NT2/D1 (cell line): ENCODE results near the gene VPREB1.
"Not testable (repeated sequence)": the region's sequence is repeated elsewhere in the genome, so short reads cannot be mapped to it uniquely, and the experiment has no call there.

ENCODE experiments used
- DNase-seq: peaks from one replicate; pipeline ENCODE4 v3.0.0-alpha.2; 2011; ENCODE audit warnings: low read depth, low spot score
- H3K27me3 ChIP-seq: 2 replicates; pipeline ENCODE4 v1.6.0; 2011; ENCODE audit warnings: mild to moderate bottlenecking; ENCODE audit not compliant: insufficient read length, insufficient read depth
- H3K36me3 ChIP-seq: 2 replicates; pipeline ENCODE4 v1.6.1; 2011; ENCODE audit warnings: mild to moderate bottlenecking, low read length, mixed read lengths; ENCODE audit not compliant: insufficient read depth, insufficient read length
- H3K4me1 ChIP-seq: 2 replicates; pipeline ENCODE4 v1.5.1; 2011; ENCODE audit not compliant: insufficient read depth, insufficient read length
- H3K4me3 ChIP-seq: 2 replicates; pipeline ENCODE4 v1.5.1; 2011; ENCODE audit warnings: low read depth; ENCODE audit not compliant: insufficient read length
- H3K9ac ChIP-seq: 2 replicates; pipeline ENCODE4 v1.6.0; 2011; ENCODE audit warnings: low read depth; ENCODE audit not compliant: insufficient read length
- H3K9me3 ChIP-seq: 2 replicates; pipeline ENCODE4 v1.5.1; 2011; ENCODE audit warnings: mild to moderate bottlenecking, low read length; ENCODE audit not compliant: insufficient read depth
- SUZ12 ChIP-seq: IDR thresholded peaks from 2 replicates; pipeline ENCODE4 v1.6.1; 2011; ENCODE audit not compliant: insufficient read length, insufficient read depth; ENCODE audit errors: extremely low read depth
- YY1 ChIP-seq: IDR thresholded peaks from 2 replicates; pipeline ENCODE4 v1.6.1; 2011; ENCODE audit not compliant: insufficient read length, insufficient read depth
- ZNF274 ChIP-seq: IDR thresholded peaks from 2 replicates; pipeline ENCODE4 v1.6.1; 2011; ENCODE audit warnings: mild to moderate bottlenecking, low read depth, low read length

The VPREB1 gene

GRCh38 chr22:22242488-22242887 is 2.1 kb upstream of the VPREB1 start:
- Histone ChIP-seq H3K4me3 (no peak overlapping the region), H3K4me1 (no peaks in the 10 kb centered on the region), H3K9ac (no peak overlapping the region), H3K27me3 (peaks cover 96% of the 10 kb centered on the region), H3K36me3 (no peaks in the 10 kb centered on the region), H3K9me3 (no peaks in the 10 kb centered on the region)
- TF ChIP-seq SUZ12 (no peak), YY1 (no peak), ZNF274 (no peak)
- DNase-seq = no peak

- Histone ChIP-seq H3K4me1 (no peaks in the 10 kb centered on the region), H3K36me3 (no peaks in the 10 kb centered on the region), H3K9me3 (no peaks in the 10 kb centered on the region), H3K9ac (no peak overlapping the region), H3K27me3 (peaks cover 96% of the 10 kb centered on the region), H3K4me3 (no peak overlapping the region)
- DNase-seq = no peak
- no peak for TF ChIP-seq ZNF274
- TF ChIP-seq YY1 = no peak
- TF ChIP-seq SUZ12 = peak; percentile 57
Observed at GRCh38 chr22:22243033-22243680, 1.4 kb upstream of the VPREB1 start.

GRCh38 chr22:22245256-22245909 is 797 bp downstream of the VPREB1 start:
- Histone ChIP-seq H3K36me3 (no peaks in the 10 kb centered on the region), H3K9ac (no peak overlapping the region), H3K27me3 (peaks cover 98% of the 10 kb centered on the region), H3K4me3 (no peak overlapping the region), H3K9me3 (no peaks in the 10 kb centered on the region), H3K4me1 (no peaks in the 10 kb centered on the region)
- no peak for TF ChIP-seq YY1
- TF ChIP-seq ZNF274 = no peak
- TF ChIP-seq SUZ12 = no peak
- DNase-seq = no peak

DNA sequence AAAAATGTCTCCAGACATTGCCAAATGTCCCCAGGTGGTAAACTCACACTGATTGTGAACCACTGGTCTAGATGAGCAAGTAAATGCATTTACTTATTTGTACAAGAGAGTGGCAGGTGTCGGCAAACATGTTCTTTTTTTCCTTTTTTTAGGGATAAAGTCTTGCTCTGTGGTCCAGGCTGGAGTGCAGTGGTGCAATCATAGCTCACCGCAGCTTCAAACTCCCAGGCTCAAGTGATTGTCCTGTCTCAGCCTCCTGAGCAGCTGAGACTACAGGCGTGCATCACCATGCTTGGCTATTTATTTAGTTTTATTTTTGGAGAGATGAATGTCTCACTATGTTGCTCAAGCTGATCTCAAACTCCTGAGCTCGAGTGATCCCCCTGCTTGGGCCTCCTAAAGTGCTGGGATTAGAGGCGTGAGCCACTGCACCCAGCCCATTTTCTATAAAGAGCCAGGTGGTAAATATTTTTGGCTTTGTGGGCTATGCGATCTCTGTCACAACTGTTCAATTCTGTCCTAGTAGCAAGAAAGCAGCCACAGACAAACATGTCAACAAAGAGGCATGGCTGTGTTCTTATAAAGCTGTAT is 1.4 kb downstream of the VPREB1 start:
- Histone ChIP-seq H3K9ac (no peak overlapping the region), H3K27me3 (peaks cover 98% of the 10 kb centered on the region), H3K4me3 (no peak overlapping the region), H3K4me1 (no peaks in the 10 kb centered on the region), H3K36me3 (no peaks in the 10 kb centered on the region), H3K9me3 (no peaks in the 10 kb centered on the region)
- no peak for DNase-seq
- no peak for TF ChIP-seq SUZ12

- H3K9ac ChIP-seq = no peak overlapping the region
- H3K4me1 ChIP-seq = no peaks in the 10 kb centered on the region
- peaks cover 92% of the 10 kb centered on the region for H3K27me3 ChIP-seq
- no peaks in the 10 kb centered on the region for H3K36me3 ChIP-seq
- no peak for TF ChIP-seq YY1
- no peak for TF ChIP-seq ZNF274
- TF ChIP-seq SUZ12 = no peak
- no peak for DNase-seq
- no peak overlapping the region for H3K4me3 ChIP-seq
- H3K9me3 ChIP-seq = no peaks in the 10 kb centered on the region
Observed at GRCh38 chr22:22246706-22247105, 2.1 kb downstream of the VPREB1 start.

DNA sequence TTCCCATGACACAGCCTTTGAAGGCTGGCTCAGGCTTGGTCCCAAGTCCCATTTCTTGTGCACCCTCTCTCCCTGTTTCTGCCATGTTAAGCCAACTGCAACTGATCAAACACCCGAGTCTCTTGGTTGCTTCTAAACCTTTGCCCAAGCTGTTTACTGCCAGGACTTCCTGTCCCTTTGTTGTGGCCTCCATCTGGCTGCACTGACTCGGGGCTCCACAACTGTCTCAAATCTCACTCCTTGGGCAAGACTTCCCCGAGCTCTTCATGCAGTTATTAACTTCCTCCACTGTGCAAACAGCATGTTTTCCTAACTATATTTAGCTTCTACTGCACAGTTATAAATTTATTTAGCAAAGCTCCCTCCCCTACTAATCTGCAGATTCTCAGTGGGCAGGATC is 4.3 kb downstream of the VPREB1 start:
- Histone ChIP-seq H3K4me3 (no peak overlapping the region), H3K36me3 (no peaks in the 10 kb centered on the region), H3K9me3 (no peaks in the 10 kb centered on the region), H3K27me3 (peaks cover 76% of the 10 kb centered on the region), H3K9ac (no peak overlapping the region), H3K4me1 (no peaks in the 10 kb centered on the region)
- no peak for TF ChIP-seq SUZ12
- TF ChIP-seq YY1 = no peak
- TF ChIP-seq ZNF274 = no peak
- no peak for DNase-seq

GRCh38 chr22:22250651-22251050 is 6.1 kb downstream of the VPREB1 start:
- not testable (repeated sequence) for H3K36me3 ChIP-seq, DNase-seq, H3K9me3 ChIP-seq, H3K9ac ChIP-seq, H3K4me3 ChIP-seq, H3K4me1 ChIP-seq
- peaks cover 73% of the 10 kb centered on the region for H3K27me3 ChIP-seq

- not testable (repeated sequence) for H3K4me3 ChIP-seq, H3K4me1 ChIP-seq, DNase-seq, H3K9me3 ChIP-seq, H3K36me3 ChIP-seq, H3K9ac ChIP-seq
- peaks cover 55% of the 10 kb centered on the region for H3K27me3 ChIP-seq
Observed at GRCh38 chr22:22256133-22256532, 11.5 kb downstream of the VPREB1 start.

GRCh38 chr22:22258597-22259415 is 14.2 kb downstream of the VPREB1 start:
- H3K27me3 ChIP-seq = peaks cover 74% of the 10 kb centered on the region
- not testable (repeated sequence) for H3K4me1 ChIP-seq, H3K36me3 ChIP-seq, H3K4me3 ChIP-seq, H3K9ac ChIP-seq, H3K9me3 ChIP-seq, DNase-seq

DNA sequence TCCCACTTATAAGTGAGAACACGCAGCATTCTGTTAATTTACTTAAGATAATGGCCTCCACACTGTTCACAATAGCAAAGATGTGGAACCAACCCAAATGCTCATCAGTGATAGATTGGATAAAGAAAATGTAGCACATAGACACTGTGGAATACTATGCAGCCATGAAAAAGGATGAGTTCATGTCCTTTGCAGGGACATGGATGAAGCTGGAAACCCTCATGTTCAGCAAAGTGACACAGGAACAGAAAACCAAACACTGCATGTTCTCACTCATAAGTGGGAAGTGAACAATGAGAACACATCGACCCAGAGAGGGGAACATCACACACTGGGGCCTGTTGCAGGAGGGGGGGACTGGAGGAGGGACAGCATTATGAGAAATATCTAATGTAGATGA is 15.6 kb downstream of the VPREB1 start:
- H3K36me3 ChIP-seq, H3K4me3 ChIP-seq, H3K9me3 ChIP-seq, DNase-seq, H3K4me1 ChIP-seq, H3K9ac ChIP-seq: not testable (repeated sequence)
- peaks cover 77% of the 10 kb centered on the region for H3K27me3 ChIP-seq
